PFSK-1 (cell line): ENCODE measurements around the gene RAPGEF3.

Experiments used
- FOXP2 ChIP-seq: optimal IDR thresholded peaks from 2 replicates; pipeline ENCODE3; 2011; ENCODE audit warnings: borderline replicate concordance, control low read depth, inconsistent platforms; ENCODE audit not compliant: insufficient read depth; ENCODE audit errors: extremely low read length, extremely low read depth
- POLR2AphosphoS5 ChIP-seq: IDR thresholded peaks from 2 replicates; pipeline ENCODE4 v1.6.1; 2012; ENCODE audit warnings: low read depth, mild to moderate bottlenecking, control low read depth, low read length, moderate library complexity
- SIN3A ChIP-seq: IDR thresholded peaks from 2 replicates; pipeline ENCODE4 v1.6.1; 2012; ENCODE audit warnings: mild to moderate bottlenecking, low read length, moderate library complexity, borderline replicate concordance; ENCODE audit not compliant: insufficient read depth
- TAF1 ChIP-seq: IDR thresholded peaks from 2 replicates; pipeline ENCODE4 v1.6.1; 2012; ENCODE audit warnings: low read length, control low read depth, borderline replicate concordance; ENCODE audit not compliant: insufficient read depth
- TF ChIP-seq, protein P1 (sequence below), 2 experiments: IDR thresholded peaks; 2 replicates each; pipeline versions ENCODE4 v1.6.1 to v1.8.0; 2011 to 2012; ENCODE audit warnings: low read depth in 2 of 2, low read length in 2 of 2, control low read depth in 1 of 2, inconsistent platforms in 1 of 2, mild to moderate bottlenecking in 1 of 2, moderate library complexity in 1 of 2; ENCODE audit not compliant: insufficient read depth in 1 of 2

The RAPGEF3 gene

DNA sequence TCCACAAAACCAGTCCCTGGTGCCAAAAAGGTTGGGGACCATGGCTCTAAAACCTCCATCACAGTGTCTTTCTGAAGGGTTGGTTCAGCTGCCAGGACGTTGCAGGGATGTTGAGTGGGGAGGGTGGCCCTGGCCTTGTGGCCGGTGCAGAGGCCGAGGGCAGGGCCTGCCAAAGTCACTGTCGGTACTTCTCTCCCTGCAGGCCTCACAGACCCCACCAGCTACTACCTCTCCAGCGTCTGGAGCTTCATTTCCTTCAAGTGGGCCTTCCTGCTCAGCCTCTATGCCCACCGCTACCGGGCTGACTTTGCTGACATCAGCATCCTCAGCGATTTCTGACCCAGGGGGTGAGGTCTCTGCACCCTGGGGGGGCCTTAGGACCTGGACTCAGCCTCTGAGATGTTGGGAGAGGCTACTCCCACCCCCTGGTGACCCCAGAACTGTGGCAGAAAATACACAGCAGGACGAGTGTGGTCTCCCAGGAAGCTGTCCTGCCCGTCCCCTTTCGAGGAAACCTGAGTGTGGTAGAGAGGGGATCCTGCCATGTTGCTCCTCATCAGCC lies 21.3 kb upstream of the RAPGEF3 start:
- TF ChIP-seq FOXP2 (no peak), POLR2AphosphoS5 (no peak), TAF1 (no peak), SIN3A (no peak)
- TF ChIP-seq, protein P1, sequence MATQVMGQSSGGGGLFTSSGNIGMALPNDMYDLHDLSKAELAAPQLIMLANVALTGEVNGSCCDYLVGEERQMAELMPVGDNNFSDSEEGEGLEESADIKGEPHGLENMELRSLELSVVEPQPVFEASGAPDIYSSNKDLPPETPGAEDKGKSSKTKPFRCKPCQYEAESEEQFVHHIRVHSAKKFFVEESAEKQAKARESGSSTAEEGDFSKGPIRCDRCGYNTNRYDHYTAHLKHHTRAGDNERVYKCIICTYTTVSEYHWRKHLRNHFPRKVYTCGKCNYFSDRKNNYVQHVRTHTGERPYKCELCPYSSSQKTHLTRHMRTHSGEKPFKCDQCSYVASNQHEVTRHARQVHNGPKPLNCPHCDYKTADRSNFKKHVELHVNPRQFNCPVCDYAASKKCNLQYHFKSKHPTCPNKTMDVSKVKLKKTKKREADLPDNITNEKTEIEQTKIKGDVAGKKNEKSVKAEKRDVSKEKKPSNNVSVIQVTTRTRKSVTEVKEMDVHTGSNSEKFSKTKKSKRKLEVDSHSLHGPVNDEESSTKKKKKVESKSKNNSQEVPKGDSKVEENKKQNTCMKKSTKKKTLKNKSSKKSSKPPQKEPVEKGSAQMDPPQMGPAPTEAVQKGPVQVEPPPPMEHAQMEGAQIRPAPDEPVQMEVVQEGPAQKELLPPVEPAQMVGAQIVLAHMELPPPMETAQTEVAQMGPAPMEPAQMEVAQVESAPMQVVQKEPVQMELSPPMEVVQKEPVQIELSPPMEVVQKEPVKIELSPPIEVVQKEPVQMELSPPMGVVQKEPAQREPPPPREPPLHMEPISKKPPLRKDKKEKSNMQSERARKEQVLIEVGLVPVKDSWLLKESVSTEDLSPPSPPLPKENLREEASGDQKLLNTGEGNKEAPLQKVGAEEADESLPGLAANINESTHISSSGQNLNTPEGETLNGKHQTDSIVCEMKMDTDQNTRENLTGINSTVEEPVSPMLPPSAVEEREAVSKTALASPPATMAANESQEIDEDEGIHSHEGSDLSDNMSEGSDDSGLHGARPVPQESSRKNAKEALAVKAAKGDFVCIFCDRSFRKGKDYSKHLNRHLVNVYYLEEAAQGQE (IDR thresholded peaks at IDR 0.05; ENCODE audit: insufficient read depth in 1 of 2, low read depth in 2 of 2, low read length in 2 of 2): no peak

DNA sequence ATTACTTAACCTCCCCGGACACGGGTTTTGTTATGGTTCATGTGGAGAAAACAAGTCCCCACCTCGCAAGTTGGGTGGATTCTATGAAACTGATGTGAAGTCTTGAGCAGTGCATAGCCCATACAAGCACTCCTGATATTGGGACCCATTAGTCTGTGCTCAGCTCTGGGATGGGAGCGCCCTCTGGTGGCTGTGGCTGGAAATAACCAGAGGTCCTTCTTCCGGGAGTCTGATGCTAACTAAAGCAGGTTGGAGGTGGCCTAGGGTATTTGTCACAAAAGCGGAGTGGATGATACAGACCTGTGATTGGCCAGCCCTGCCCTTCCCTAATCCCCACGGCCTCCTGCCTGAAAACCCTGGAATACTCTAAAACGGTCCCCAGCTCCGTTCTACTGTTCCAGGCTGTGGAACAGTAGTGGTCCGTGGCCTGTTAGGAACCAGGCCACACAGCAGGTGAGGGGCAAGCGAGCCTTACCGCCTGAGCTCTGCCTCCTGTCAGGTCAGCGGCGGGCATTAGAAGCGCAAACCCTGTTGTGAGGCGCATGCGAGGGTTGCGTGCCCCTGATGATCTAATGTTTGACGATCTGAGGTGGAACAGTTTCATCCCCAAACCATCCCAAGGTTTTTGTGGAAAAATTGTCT lies 20.7 kb upstream of the RAPGEF3 start:
- TF ChIP-seq, protein P1 (IDR thresholded peaks at IDR 0.05; ENCODE audit: insufficient read depth in 1 of 2, low read depth in 2 of 2, low read length in 2 of 2): no peak

DNA sequence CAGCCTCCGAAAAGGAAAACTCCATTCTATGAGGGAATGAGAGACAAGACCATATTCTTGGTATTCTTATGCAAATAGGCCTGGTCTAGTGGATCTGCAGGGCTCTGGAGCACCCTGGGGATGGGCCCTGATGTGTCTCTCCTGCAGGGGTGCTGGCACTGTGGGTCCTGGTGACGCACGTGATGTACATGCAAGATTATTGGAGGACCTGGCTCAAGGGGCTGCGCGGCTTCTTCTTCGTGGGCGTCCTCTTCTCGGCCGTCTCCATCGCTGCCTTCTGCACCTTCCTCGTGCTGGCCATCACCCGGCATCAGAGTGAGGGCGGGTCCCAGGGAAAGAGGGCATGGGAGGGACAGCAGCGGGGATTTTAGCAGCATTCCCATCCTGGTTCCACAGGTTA lies 20.2 kb upstream of the RAPGEF3 start:
- TF ChIP-seq FOXP2 (no peak), TAF1 (no peak), POLR2AphosphoS5 (no peak), SIN3A (no peak)
- TF ChIP-seq, protein P1 (IDR thresholded peaks at IDR 0.05; ENCODE audit: insufficient read depth in 1 of 2, low read depth in 2 of 2, low read length in 2 of 2): no peak

DNA sequence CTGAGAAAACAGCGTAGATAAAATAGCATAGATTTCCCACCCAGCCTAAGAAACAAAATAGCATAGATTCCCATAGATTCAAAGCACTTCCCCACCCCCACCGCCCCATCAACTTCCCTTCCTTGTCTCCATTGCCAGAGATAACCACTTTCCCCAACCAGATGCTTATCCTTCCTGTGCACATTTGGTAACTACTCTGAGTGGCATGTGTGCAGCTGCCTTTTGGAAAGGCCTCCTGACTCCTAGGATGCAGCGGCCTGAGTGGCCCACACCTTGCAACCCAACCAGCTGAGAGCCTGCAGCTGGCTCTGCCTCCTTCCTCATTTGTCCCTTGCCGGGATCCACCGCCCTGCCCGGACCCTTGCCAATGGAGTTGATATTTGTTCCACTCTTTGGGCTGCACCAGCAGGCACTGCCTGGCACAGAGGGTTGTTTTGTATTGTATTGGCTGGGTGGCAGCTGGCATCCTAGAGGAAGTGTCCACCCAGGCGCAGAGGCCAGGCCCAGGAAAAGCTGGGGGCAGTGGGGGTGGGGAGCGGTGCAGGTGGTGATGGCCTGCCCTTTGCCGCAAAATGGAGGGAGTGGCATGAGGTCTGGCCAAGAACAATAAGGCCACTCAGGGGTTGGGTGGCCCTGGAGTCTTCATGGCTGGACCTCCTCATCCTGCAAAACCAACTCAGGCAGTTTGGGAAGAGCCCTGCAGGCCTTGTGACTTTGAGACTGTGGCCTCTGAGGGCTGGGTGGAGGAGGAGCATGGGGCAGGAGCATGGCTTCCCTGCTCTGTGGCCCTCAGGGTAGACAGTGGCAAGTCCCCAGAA lies 19.3 kb upstream of the RAPGEF3 start:
- no peak for TF ChIP-seq POLR2AphosphoS5
- TF ChIP-seq, protein P1 (IDR thresholded peaks at IDR 0.05; ENCODE audit: insufficient read depth in 1 of 2, low read depth in 2 of 2, low read length in 2 of 2): no peak
- no peak for TF ChIP-seq FOXP2
- TF ChIP-seq TAF1: no peak
- TF ChIP-seq SIN3A: no peak
